ENCODE results near the gene CDK18.
"Not testable (repeated sequence)": the region's sequence is repeated elsewhere in the genome, so short reads cannot be mapped to it uniquely, and the experiment has no call there.

The CDK18 gene

GRCh38 chr1:205481218-205481617 lies 23.3 kb upstream of the CDK18 start:
- DNase-seq (ENCODE audit: low read depth, low spot score), result no peak

GRCh38 chr1:205481629-205482151 lies 22.8 kb upstream of the CDK18 start:
- DNase-seq (ENCODE audit: low read depth, low spot score), result peak; percentile 84

GRCh38 chr1:205482587-205482986 lies 21.9 kb upstream of the CDK18 start:
- not testable (repeated sequence) for DNase-seq (ENCODE audit: low read depth, low spot score)

- DNase-seq (ENCODE audit: low read depth, low spot score), result no peak
Observed at GRCh38 chr1:205483372-205483771, 21.1 kb upstream of the CDK18 start.

- peak; percentile 89 for DNase-seq (ENCODE audit: low read depth, low spot score)
Observed at GRCh38 chr1:205484985-205485967, 19.2 kb upstream of the CDK18 start.

GRCh38 chr1:205486258-205486657 lies 18.2 kb upstream of the CDK18 start:
- no peak for DNase-seq (ENCODE audit: low read depth, low spot score)

GRCh38 chr1:205488074-205488723 lies 16.3 kb upstream of the CDK18 start:
- peak; percentile 84 for DNase-seq (ENCODE audit: low read depth, low spot score)

- peak; percentile 39 for DNase-seq (ENCODE audit: low read depth, low spot score)
Observed at GRCh38 chr1:205491794-205492193, 12.7 kb upstream of the CDK18 start.

GRCh38 chr1:205492201-205492667 lies 12.2 kb upstream of the CDK18 start:
- peak; percentile 26 for DNase-seq (ENCODE audit: low read depth, low spot score)

GRCh38 chr1:205492774-205493173 lies 11.7 kb upstream of the CDK18 start:
- no peak for DNase-seq (ENCODE audit: low read depth, low spot score)

GRCh38 chr1:205493241-205494085 lies 11.0 kb upstream of the CDK18 start:
- peak; percentile 93 for DNase-seq (ENCODE audit: low read depth, low spot score)

GRCh38 chr1:205494115-205494514 lies 10.4 kb upstream of the CDK18 start:
- DNase-seq (ENCODE audit: low read depth, low spot score), result no peak

GRCh38 chr1:205495237-205495823 lies 9.1 kb upstream of the CDK18 start:
- DNase-seq (ENCODE audit: low read depth, low spot score), result no peak

- DNase-seq (ENCODE audit: low read depth, low spot score), result no peak
Observed at GRCh38 chr1:205496661-205497060, 7.8 kb upstream of the CDK18 start.

- no peak for DNase-seq (ENCODE audit: low read depth, low spot score)
Observed at GRCh38 chr1:205497351-205497750, 7.1 kb upstream of the CDK18 start.

GRCh38 chr1:205499789-205500188 lies 4.7 kb upstream of the CDK18 start:
- DNase-seq (ENCODE audit: low read depth, low spot score), result no peak

- DNase-seq (ENCODE audit: low read depth, low spot score), result no peak
Observed at GRCh38 chr1:205500240-205501233, 3.9 kb upstream of the CDK18 start.

- DNase-seq (ENCODE audit: low read depth, low spot score), result no peak
Observed at GRCh38 chr1:205502111-205502810, 2.2 kb upstream of the CDK18 start.

- DNase-seq (ENCODE audit: low read depth, low spot score), result no peak
Observed at GRCh38 chr1:205502992-205503391, 1.5 kb upstream of the CDK18 start.

Measured in astrocyte of the hippocampus (primary cell).